ENCODE results near the gene RBM33. TPM values are rescaled to one million over a fixed set of nuclear protein-coding genes. Genes with fewer than 3 reads are reported as not detected.

RBM33 gene
- total and polyA plus RNA-seq, 2 of the 8 experiments (the other 6 are each of a cell fraction or from before 2014, with no cell fraction given) = 16.5 to 64.6 TPM

- TF ChIP-seq CHD7 (IDR thresholded peaks at IDR 0.05; ENCODE audit: insufficient replicate concordance, low read length) (no peak), POU5F1 (IDR thresholded peaks at IDR 0.05; ENCODE audit: low read depth, low read length) (no peak), BRCA1 (IDR thresholded peaks at IDR 0.05; ENCODE audit: low read depth, low read length) (no peak), ATF3 (IDR thresholded peaks at IDR 0.05; ENCODE audit: insufficient read depth, low read depth, low read length) (no peak), TCF12 (IDR thresholded peaks at IDR 0.05; ENCODE audit: low read depth, low read length) (no peak), TBP (IDR thresholded peaks at IDR 0.05; ENCODE audit: low read depth, low read length) (no peak)
Measured at GRCh38 chr7:155802291-155802690, 157.8 kb downstream of the RBM33 start (continued).
